Activated CD4-positive, alpha-beta T cell treated with anti-CD3 and anti-CD28 coated beads, Interleukin-2, amount 50 U/mL, for 24 hours (primary cell): Measurements from ENCODE around the gene GAREM2.

ENCODE experiments used
- DNase-seq, 2 donors: peaks; one replicate each; pipeline ENCODE4 v3.0.0-alpha.2; 2020; ENCODE audit warnings: low read depth in 1 of 2, low spot score in 1 of 2

GAREM2 gene

GRCh38 chr2:26187114-26187513 is 14.2 kb downstream of the GAREM2 start:
- DNase-seq: no peak

- no peak for DNase-seq
These were observed 14.7 kb downstream of the GAREM2 start for GRCh38 chr2:26187537-26188104.

DNA sequence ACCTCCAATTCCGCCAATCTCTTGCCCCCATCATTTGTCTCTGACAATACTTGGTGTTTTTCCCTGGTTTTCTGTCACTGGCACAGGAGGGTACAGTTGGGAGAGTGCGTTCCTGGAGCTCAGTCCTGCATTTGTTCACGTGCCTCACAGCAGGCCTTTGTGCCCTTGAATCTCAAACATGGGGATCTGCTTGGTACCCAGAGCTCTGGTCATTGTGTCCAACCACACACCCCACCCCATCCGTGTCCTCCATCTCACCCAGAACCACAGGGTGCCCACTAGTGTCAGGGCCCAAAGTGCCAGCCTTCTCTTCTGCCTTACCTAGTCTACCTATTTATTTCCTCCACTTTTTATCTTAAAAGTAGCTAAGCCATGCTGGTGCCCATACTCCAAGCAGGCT is 16.2 kb downstream of the GAREM2 start:
- DNase-seq: no peak

- no peak for DNase-seq
These were observed 16.9 kb downstream of the GAREM2 start for GRCh38 chr2:26189751-26190150.

- DNase-seq: no peak
These were observed 17.5 kb downstream of the GAREM2 start for GRCh38 chr2:26190369-26190768.

GRCh38 chr2:26191316-26192159 is 18.6 kb downstream of the GAREM2 start:
- DNase-seq: no peak

- DNase-seq: no peak
These were observed 20.8 kb downstream of the GAREM2 start for GRCh38 chr2:26193578-26194231.

DNA sequence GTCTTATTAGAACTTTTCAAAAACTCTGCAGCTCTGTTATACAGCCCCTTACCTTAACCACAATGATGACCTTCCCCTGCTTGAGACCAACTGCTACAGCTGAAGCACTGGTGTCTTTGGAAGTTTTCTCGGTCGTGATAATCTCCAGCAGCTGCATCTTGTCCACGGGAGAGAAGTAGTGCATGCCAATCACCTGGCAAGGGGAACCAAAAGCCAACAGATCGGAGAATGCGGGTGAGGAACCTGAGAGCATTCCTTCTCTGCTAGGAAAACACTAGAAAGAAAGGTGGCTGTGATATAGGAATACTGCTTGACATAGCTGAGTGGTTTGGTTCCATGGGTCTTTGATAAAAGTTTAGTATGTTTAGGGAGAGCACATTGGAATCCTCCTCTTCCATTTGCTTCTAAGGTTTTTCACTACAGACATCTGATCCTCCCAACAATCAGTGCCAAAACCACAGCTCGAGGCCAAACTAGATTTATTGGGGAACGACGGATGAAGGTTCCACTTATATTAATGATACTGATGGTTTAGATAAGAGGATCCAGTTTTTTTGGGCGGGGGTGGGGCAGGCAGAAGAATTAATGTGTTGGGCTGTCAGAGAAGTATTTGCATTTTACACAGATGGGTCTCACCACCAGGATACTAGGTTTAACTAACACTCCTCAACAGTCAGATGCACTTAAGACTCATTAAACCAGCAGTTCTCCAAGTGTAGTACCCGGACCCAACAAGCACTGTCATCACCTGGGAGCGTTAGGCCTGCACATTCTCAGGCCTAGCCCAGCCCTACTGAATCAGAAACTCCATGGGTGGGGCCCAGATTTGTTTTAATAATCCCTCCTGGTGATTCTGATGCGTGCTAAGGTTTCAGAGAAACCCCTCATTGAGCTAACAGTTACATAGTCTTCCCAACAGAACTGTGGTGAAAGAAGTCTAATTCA is 22.4 kb downstream of the GAREM2 start:
- no peak for DNase-seq

GRCh38 chr2:26196683-26197418 is 24.0 kb downstream of the GAREM2 start:
- no peak for DNase-seq

- no peak for DNase-seq
These were observed 24.6 kb downstream of the GAREM2 start for GRCh38 chr2:26197516-26197915.

DNA sequence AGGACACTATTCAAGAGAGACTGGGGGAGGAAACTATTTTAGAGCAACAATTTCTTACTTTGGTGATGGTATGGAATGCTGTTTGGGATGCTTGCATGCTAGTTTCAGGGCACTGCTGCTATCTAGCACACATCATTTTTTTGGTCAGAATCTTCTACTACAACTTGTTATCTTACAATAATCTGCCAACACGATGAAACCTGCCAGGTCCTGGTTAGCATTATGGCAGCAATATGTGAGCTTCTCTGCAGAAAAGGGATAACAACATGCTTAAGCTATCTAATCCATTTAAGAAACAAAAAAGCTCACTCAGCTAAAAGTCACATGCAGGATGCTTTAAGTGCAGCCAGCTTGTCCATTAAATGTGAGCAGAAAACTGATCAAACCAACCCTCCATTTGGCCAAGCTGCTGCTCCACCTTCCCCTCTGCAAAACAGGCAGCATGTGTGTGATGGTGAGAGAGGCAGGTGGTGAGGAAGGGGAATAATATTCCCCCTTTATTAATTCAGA is 30.1 kb downstream of the GAREM2 start:
- DNase-seq: no peak

DNA sequence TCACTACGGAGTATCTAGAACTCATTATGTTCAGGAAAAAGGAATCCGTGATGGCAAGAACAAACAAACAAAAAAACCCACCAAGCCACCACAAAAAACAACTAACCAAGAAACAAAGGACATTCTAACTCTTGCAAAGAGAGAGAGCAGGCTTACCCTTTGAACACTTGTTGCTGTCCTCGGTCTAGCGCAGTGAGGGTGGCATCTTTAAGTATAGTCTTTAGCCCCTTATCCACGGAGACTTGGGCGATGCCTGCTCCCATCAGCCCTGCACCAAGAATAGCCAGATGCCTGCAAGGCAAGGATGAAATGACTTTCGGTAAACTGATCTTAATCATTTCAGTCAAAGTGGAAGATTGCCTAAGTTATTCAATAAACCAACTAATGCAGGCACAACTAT is 31.0 kb downstream of the GAREM2 start:
- no peak for DNase-seq

DNA sequence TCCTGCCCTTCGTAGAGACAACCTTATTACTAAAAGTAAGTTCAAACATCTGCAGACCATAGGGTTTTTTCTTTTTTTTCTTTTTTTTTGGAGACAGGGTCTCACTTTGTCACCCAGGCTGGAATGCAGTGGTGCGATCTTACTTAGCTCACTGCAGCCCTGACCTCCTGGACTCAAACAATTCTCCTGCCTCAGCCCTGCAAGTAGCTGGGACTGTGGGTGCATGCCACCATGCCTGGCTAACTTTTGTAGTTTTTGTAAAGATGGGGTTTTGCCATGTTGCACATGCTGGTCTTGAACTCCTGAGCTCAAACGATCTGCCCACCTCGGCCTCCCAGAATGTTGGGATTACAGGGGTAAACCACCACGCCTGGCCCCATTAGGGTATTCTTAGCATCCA is 39.1 kb downstream of the GAREM2 start:
- DNase-seq: no peak

DNA sequence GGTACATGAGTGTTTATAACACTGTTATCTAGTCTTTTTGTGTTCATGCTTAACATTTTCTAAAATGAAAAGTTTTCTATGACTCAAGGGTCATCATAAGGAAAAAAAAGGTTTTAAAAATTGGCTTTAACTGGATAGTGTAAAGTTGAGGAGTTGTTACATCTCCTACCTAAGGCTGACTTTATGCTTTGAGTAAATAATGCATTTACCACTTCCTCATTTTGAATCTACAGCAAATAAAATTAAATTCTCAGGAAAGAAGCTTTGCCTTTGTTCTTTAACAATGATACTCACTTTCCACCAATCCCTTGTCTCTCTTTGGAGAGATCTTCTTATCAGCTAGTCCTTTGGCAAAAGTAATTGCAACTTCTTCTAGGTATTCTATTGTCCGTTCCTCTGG is 41.9 kb downstream of the GAREM2 start:
- DNase-seq: no peak

DNA sequence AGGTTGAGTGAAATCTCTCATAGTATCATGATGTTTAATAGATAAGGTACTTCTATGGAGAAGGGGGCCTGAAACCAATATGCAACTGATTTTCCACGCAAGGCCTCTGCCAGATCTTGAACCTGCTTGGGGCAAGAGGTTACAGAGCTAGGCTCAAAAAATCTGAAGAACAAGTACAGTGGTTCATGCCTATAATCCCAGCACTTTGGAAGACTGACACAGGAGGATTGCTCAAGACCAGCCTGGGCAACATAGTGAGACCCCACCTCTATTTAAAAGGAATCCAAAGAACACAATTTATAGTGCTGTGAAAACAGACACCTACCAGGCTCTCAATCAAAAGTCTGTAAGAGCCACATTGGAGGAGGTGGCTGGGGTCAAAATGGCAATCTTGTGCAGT is 42.9 kb downstream of the GAREM2 start:
- DNase-seq: no peak

DNA sequence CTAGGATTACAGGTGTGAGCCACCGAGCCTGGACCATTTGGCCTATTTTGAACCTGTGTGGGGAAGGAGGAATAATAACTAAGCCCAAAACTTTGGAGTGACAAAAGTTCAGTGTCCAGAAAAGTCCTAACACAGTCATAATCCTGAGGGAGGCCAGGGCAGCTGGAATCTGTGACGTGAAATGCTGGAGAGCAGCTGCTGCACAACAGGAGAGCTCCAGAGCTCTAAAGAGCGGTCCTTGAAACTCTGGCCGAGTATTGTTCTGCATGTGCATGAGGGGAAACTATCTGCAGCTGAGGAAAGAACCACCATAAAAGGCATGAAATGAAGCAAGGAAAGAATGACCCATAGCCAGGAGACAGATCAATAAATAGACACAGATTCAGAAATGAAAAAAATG is 43.7 kb downstream of the GAREM2 start:
- no peak for DNase-seq

DNA sequence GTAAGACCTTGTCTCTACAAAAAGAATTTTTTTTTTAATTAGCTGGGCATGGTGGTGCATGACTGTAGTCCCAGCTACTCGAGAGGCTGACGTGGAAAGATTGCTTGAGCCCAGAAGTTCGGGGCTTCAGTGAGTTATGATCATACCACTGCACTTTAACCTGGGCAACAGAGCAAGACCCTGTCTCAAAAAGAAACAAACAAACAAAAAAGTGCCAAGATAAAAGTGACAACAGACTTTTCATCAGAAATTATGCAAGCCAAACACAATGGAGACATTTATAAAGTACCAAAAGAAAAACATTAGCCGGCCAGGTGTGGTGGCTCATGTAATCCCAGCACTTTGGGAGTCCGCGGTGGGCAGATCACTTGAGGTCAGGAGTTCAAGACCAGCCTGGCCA is 44.8 kb downstream of the GAREM2 start:
- no peak for DNase-seq

DNA sequence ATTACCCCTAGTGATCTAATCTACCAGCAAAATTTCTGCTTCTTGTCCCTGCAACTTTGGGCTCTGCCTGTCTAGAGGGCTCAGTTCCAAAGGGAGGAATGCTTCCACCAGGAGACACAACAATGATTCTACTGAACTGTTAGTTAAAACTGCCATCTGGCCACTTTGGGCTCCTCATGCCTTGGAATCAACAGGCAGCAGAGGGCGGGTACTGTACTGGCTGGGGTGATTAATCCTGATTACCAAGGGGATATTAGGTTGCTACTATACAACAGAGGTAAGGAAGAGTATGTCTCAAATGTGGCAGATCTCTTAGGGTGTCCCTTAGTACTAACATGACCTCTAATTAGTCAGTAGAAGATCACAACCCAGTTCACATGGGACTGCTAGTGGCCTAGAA is 50.1 kb downstream of the GAREM2 start:
- no peak for DNase-seq

GRCh38 chr2:26224095-26224494 is 51.2 kb downstream of the GAREM2 start:
- no peak for DNase-seq

GRCh38 chr2:26229595-26229994 is 56.7 kb downstream of the GAREM2 start:
- no peak for DNase-seq
